GM12865 (cell line): Measurements from ENCODE around the gene G6PC1.
"Not testable (repeated sequence)": the region's sequence is repeated elsewhere in the genome, so short reads cannot be mapped to it uniquely, and the experiment has no call there.

Source experiments
- DNase-seq: peaks from one replicate; pipeline ENCODE4 v3.0.0; 2010; ENCODE audit warnings: low read depth
- H3K4me3 ChIP-seq: 2 replicates; pipeline ENCODE4 v1.5.1; 2011; ENCODE audit warnings: mild to moderate bottlenecking, low read depth, low read length, control low read depth
- TF ChIP-seq, protein P1 (sequence below): IDR thresholded peaks from 2 replicates; pipeline ENCODE4 v1.5.1; 2011; ENCODE audit warnings: low read length, control low read depth, low read depth, inconsistent platforms; ENCODE audit not compliant: insufficient read depth; ENCODE audit errors: missing control alignments

G6PC1 gene

DNA sequence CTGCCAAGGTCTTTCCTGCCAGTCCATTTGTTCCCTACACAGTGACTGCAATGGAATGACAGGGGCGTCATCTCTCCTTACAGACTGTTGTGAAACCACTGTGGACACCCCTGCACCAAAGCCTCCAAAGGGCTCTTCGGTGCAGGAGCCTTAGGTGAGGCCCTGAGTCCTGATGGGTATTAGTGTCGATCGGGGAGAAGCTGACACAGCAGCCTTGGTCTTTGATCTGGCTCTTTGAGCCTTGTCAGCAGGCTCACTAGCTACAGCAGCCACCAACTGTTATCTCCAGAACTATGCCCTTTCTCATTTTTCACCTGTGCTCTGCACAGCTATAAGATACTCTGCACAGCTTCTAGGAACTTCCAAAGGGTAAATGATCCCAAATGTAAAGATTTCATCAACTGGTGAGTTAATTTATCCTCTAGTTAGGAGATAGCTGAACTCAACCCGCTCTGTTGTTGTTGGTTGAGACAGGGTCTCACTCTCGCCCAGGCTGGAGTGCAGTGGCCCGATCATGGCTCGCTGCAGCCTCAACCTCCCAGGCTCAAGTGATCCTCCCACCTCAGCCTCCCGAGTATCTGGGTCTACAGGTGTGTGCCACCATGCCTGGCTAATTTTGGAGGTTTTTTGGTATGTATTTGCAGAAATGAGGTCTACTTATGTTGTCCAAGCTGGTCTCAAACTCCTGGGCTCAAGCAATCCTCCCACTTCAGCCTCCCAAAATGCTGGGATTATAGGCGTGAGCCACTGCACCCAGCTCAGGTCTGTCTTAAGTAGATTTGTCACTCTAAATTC is 19.7 kb downstream of the G6PC1 start:
- TF ChIP-seq, protein P1, sequence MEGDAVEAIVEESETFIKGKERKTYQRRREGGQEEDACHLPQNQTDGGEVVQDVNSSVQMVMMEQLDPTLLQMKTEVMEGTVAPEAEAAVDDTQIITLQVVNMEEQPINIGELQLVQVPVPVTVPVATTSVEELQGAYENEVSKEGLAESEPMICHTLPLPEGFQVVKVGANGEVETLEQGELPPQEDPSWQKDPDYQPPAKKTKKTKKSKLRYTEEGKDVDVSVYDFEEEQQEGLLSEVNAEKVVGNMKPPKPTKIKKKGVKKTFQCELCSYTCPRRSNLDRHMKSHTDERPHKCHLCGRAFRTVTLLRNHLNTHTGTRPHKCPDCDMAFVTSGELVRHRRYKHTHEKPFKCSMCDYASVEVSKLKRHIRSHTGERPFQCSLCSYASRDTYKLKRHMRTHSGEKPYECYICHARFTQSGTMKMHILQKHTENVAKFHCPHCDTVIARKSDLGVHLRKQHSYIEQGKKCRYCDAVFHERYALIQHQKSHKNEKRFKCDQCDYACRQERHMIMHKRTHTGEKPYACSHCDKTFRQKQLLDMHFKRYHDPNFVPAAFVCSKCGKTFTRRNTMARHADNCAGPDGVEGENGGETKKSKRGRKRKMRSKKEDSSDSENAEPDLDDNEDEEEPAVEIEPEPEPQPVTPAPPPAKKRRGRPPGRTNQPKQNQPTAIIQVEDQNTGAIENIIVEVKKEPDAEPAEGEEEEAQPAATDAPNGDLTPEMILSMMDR, result no peak
- no peak overlapping the region for H3K4me3 ChIP-seq

DNA sequence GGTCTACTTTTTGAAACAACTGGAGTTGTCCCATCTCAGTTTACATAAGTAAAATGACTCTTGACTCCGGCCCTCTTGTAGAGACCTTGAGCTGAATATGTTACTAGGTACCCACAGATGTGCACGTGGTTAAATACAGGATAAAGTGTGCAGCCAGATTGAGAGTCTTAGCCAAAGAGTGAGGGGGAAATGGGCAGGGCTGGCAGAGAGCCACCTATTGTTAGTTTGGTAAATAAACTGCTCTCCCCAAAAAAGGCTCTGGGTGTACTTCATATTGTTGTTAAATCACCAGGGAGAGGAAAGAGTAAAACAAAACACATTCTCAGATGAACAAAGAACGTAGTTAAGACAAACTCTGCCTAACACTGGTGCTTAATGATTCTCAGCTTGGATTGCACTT is 20.3 kb downstream of the G6PC1 start:
- DNase-seq, result peak; percentile 11
- TF ChIP-seq, protein P1, result no peak
- no peak overlapping the region for H3K4me3 ChIP-seq

More for the DNA sequence above, 19.7 kb downstream of the G6PC1 start:
- no peak for DNase-seq

DNA sequence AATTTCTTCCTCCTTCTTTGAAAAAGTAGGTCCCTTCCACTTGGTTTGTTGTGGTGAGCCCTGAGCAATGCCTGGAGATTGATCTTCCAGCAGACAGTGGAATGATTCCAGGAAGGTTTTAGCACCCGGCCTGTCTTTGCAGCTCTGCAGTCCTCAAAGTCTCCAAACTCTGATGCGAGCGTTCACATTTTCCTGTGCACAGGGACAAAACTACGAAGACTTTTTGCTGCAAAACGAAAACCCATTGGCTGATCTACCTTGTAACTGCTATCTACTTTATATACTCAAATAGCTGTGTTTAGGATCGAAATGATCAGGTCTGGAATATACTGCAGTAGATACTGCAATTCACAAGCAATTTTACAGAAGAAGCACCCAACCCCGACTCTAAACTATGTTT is 21.7 kb downstream of the G6PC1 start:
- DNase-seq, result no peak
- no peak overlapping the region for H3K4me3 ChIP-seq
- TF ChIP-seq, protein P1, result no peak

DNA sequence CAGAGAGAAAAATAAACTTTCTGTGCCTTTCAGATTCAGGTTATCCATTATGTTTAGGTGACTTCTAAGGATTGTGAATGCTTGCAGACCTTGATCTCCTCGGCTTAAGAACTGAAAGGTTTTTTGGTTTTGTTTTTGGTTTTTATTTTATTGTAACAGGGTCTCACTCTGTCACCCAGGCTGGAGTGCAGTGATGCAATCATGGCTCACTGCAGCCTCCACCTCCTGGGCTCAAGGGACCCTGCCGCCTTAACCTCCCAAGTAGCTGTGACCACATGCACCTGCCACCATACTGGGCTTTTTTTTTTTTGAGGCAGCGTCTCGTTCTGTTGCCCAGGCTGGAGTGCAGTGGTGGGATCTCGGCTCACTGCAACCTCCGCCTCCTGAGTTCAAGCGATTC is 22.9 kb downstream of the G6PC1 start:
- not testable (repeated sequence) for DNase-seq, H3K4me3 ChIP-seq

DNA sequence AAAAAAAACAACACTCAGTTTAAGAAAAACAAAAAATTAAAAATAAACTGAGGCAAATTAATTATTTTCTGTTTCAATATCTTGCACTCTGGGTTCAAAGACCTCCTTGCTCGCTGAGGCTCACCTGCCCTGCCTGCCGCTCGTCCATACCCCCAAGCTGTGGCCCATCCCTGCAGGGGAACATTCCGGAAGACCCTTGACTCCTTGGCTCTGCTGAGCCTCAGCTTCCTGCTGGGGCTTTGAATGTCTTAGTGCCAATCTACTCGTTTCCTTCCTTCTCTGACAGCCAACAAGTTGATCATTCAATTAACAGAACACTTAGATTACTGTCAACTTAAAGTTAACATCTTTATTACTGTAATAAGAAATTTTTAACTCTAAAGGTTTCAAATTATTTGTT is 24.3 kb downstream of the G6PC1 start:
- TF ChIP-seq, protein P1, result no peak
- no peak overlapping the region for H3K4me3 ChIP-seq
- no peak for DNase-seq

DNA sequence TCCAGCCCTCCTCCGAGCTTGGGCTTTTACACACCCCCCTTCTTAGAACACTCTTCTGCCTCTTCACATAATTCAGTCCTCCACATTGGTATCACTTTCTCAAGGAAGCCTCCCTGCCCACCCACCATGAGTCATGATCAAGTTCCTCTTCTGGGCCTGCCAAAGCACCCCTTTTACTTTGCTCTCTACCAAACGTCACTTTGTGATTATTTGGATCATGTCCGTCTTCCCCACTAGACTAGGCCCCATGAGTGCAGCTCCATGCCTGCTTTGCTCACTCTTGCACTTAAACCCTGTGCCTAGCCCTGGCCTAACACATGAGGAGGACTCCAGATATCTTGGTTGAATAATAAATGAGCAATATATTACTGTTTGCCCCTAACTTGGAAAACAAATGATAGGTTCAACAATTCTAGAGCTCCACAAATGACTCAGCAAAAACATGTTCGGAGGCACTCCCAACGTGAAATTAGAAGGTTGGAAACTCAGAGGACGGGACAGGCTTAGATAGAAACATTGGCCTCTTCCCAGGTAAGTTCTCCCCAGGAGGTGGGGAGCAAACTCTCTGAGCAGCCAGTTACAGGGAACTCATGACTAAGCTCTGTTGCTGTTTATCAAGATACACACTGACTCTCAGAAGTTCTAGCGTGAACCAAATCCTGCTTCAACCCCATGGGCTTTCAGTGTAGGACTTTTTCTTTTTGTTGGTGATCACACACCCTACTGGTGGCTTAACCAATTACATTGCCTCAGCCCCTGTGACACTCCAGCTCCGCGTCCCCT is 28.3 kb downstream of the G6PC1 start:
- TF ChIP-seq, protein P1, result peak; percentile 61
- no peak overlapping the region for H3K4me3 ChIP-seq
- peak; percentile 87 for DNase-seq

DNA sequence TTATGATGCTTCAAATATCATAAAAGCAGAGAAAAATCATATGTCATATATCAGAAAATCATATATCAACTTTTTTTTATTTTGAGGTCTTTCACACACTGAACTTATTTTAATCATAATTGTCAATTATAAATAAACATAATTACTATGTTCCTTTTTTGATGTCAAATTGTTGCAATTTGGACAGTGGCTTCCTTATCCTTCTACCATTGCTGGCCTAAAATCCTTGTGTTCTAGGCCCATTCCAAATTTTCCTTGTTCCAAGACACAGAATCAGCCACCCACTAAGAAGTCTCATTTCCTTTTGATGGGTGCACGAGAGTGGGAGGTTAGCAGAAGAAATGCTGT is 28.9 kb downstream of the G6PC1 start:
- DNase-seq, result no peak
- TF ChIP-seq, protein P1, result no peak
- no peak overlapping the region for H3K4me3 ChIP-seq
